ENCODE measurements around the gene GALNT1.
"Not testable (repeated sequence)": the region's sequence is repeated elsewhere in the genome, so short reads cannot be mapped to it uniquely, and the experiment has no call there.

Gene GALNT1

DNA sequence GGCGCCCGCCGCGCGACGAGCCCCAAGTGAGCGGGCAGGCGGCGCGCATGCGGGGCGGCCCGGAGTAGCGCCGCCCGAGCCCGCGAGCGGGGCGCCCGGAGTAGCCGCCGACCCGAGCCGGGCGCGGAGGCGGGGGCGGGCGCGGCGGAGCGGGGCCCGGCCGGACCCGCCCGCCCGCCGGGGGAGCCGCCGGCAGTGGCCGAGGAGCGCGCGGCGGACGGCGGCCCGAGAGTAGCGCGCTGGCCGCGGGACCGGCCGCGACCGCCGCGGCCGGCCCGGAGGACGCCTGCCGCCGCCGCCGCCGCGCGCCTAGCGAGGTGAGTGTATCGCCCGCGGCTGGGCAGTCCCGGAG is at the start of gene GALNT1:
TSS of gene GALNT1 (plus strand) at position 195 of the 352 bp plus-strand sequence. CDS start 72,923 bp downstream, outside the sequence.
- DNase-seq: no peak

GRCh38 chr18:35533916-35534405 is 47.6 kb upstream of the GALNT1 start:
- no peak for DNase-seq

DNA sequence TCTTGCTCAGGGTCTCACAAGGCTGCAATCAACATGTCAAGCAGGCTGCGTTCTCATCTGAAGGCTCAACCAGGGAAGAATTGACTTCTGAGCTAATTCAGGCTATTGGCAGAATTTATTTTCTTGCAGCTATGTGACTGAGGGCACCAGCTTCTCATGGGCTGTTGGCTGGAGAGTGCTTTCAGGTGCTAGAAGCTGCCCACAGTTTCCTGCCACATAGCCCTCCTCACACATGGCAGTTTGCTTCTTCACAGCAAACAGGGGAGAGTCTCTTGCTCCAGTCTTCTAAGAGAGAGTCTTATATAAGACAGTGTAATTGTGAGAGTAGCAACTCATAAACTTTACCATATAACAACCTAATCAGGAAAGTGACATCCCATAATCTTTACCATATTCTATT is 46.2 kb upstream of the GALNT1 start:
- no peak for DNase-seq

DNA sequence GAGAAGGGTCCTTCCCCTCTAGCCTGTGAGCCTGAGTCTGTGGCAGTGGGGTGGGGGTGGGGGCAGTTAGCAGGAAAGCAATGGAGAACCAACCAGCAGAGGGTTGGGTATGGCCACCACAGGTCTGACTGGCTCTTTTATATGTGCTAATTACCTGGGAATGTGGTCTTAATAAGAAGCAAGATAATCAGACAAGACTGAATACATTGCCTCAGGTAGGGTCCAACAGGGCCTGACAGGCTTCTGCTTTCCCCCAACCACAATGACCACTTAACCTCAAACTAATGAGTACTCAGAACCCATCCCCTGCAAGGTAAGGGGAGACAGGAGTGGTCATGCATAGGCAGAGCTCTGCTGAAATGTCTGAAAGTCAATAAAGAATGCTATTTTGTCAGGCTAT is 39.2 kb upstream of the GALNT1 start:
- DNase-seq: no peak

GRCh38 chr18:35547008-35547605 is 34.4 kb upstream of the GALNT1 start:
- DNase-seq: no peak

GRCh38 chr18:35549564-35549963 is 32.0 kb upstream of the GALNT1 start:
- DNase-seq: no peak

DNA sequence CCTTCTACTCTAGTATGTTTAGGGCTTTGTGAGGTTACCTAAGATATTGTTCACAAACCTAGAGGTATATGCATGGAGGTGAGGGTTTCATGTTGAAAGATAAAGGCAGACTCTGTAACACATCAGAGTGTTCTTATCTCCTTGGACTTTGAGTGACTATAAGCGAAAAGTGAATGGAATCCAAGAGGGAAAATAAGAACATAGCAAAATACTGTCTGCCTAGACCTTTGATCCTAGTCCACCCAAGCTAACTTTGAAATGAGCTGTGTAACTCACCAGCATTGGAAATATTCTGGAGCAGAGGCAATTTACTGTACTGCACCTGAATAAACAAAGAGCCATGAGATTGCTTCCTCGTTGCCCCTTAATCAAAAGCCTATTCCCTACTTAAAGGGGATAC is 28.2 kb upstream of the GALNT1 start:
- no peak for DNase-seq

GRCh38 chr18:35555538-35555937 is 26.0 kb upstream of the GALNT1 start:
- DNase-seq: not testable (repeated sequence)

- no peak for DNase-seq
These were observed 21.7 kb upstream of the GALNT1 start for GRCh38 chr18:35559867-35560266.

GRCh38 chr18:35564795-35565453 is 16.6 kb upstream of the GALNT1 start:
- DNase-seq: no peak

DNA sequence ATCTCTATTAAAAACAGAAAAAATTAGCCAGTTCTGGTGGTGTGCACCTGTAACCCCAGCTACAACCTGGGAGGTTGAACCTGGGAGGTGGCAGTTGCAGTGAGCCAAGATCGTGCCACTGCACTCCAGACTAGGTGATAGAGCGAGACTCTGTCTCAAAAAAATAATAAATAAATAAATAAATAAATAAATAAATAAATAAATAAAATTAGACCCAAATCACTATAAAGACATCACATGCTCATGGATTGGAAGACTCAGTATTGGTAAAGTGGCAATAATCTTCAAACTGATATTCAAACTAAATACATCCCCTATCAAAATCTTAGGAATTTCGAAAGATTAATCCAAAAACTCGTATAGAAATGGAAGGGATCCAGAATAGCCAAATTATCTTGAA is 15.5 kb upstream of the GALNT1 start:
- no peak for DNase-seq

- DNase-seq: no peak
These were observed 11.4 kb upstream of the GALNT1 start for GRCh38 chr18:35570182-35570581.

DNA sequence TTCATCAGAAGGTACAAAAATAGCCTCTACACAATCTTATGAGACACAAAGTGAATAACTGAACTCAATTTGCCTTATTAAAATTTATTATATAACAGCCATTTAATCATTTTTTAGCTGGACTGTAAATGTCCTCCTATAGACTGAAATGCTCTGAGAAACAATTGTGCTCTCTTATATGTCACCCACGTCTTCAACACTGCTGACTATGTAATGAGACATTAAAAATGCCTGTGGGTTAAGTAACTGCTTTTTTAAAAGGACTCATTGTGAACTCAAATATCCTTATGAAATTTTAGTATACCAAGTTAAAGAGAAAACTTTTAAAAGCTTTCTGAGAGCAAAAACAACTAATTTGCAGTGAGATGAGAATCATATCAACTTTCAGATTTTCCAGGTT is 10.4 kb upstream of the GALNT1 start:
- DNase-seq: no peak

- no peak for DNase-seq
These were observed 8.9 kb upstream of the GALNT1 start for GRCh38 chr18:35572644-35573043.

DNA sequence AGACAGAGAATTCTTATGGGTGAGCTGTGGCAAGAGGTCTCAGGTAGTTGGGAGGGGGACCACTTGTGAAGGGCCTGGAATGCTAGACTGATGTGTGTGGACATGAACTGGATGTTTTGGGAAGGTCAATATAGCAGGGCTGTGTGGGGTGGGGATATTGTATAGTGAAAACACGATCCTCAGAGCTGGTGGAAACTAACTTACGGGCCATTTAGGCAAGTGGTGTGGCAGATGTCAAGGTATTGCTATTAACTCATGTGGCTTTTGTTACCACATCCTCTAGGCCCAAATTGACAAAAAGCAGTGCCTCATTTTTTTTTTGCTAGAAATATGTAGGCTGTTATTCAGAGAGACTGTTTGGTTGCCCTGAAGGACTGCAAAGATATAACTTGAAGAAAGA is 8.0 kb upstream of the GALNT1 start:
- DNase-seq: no peak

- DNase-seq: not testable (repeated sequence)
These were observed 5.2 kb upstream of the GALNT1 start for GRCh38 chr18:35576240-35576845.

DNA sequence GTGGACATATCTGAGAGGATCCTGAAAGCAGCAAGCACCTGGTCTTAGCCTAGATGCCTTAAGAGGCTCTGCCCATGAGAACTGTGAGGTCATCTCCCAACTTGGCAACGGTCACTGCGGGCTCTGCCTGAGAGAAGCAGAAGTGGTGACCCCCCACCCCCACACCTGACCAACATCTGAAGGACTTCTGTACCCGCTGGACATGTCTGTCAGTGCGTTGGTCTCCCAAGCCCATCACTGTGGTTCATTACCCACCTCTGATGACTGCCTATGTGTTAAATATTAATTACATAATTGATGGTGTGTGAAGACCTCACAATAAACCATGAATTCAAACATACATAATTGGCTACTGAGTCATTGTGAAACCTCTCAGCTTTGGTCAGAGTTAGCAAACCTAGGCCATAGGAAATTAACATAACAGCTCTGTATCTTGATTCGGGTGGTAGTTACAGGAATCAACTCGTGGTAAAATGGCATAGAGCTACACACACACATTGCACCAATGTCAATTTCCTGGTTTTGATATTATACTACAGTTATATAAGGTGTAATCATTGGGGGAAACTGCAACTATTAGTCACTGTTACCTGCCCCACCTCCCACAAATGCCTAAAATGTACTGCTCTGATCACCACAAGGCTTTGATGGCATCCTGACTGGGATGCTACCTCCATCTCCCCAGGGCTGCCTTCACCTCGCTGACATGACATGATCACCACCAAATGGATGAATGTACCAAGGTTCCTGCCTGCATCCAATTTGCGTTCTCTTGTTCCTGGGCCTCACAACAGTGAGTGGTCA is 4.3 kb upstream of the GALNT1 start:
- DNase-seq: no peak

DNA sequence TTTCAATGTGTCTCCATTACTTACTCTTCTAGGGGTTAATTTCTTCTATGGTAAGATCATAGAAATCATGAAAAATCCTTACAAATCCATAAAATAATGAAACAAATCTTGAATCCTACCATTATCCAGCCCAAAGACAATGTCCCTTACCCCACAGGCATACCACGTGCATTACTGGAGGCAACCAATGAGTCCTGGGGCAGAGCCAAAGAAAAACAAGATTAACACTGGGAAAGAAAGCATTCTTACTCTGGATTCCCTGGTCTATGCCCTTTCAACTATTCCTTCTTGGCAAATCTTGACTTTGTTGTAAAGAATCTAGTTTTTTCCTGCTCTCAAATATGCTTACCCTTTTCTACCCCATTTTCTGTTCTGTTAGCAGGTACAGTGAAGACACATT is 3.1 kb upstream of the GALNT1 start:
- no peak for DNase-seq

GRCh38 chr18:35578936-35579335 is 2.6 kb upstream of the GALNT1 start:
- DNase-seq: no peak

GRCh38 chr18:35580701-35581539 is 620 bp upstream of the GALNT1 start:
- DNase-seq: peak; percentile 37 to 41

DNA sequence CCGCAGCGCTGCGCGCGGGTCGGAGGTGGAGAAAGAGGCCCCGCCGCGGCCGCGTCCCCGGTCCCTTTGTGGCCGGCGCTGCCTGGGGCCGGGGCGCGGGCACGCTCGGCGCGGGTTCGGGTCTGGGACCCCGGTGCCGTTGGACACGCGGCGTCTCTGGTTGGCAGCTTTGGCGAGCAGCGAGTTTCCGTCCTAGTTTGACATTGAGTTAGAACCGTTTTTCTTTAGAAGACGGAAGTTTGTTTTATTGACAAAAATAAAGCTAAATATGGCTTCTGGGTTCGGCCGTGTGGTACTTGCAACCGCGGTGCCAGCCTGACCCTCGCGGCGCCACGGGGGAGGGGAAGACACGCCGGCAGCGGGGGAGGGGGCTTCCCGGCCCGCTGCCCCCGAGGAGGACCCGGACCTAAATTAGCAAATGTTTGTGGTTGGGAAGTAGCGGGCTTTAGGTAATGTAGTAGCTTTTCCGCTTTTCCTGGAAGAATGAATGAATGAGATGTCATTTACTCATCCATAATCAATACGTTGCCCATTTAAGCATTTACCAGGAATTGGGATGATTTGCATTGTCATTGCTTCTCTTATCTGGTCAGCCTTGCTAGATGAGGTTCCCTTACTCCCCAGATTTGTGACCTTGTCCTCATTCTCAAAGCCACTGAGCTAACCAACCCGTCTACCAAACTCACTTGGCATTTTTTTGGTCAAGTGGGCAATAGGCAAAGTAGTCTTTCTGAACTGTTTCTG is 530 bp downstream of the GALNT1 start:
- DNase-seq: peak; percentile 5 to 7

Data from activated CD4-positive, alpha-beta T cell treated with anti-CD3 and anti-CD28 coated beads, Interleukin-2, amount 50 U/mL, for 4 hours (primary cell).